GM06990 (cell line): Measurements from ENCODE around the gene TMEM132A.
"Not testable (repeated sequence)": the region's sequence is repeated elsewhere in the genome, so short reads cannot be mapped to it uniquely, and the experiment has no call there.

Experiments
- DNase-seq: peaks from one replicate; pipeline ENCODE4 v3.0.0-alpha.2; 2011; ENCODE audit not compliant: insufficient read length; ENCODE audit errors: extremely low read depth
- H3K27me3 ChIP-seq: replicated peaks from 2 replicates; pipeline ENCODE4 v1.6.0; 2011; ENCODE audit warnings: low read length; ENCODE audit not compliant: control insufficient read depth, insufficient read depth
- H3K36me3 ChIP-seq: 2 replicates; pipeline ENCODE4 v1.5.1; 2011; ENCODE audit warnings: low read length; ENCODE audit not compliant: control insufficient read depth, insufficient read depth
- H3K4me3 ChIP-seq: replicated peaks from 2 replicates; pipeline ENCODE4 v1.5.1; 2011; ENCODE audit warnings: low read depth, mild to moderate bottlenecking, control low read depth, low read length
- CTCF ChIP-seq: IDR thresholded peaks from 2 replicates; pipeline ENCODE4 v1.5.1; 2011; ENCODE audit warnings: low read length, control low read depth, mild to moderate bottlenecking, inconsistent platforms; ENCODE audit not compliant: insufficient read depth, poor library complexity, severe bottlenecking

The TMEM132A gene

GRCh38 chr11:60908803-60909202, 15.5 kb upstream of the TMEM132A start:
- no peaks in the 10 kb centered on the region for H3K27me3 ChIP-seq
- no peak overlapping the region for H3K4me3 ChIP-seq
- no peak for DNase-seq
- no peak for TF ChIP-seq CTCF
- H3K36me3 ChIP-seq = no peaks in the 10 kb centered on the region

- DNase-seq, H3K36me3 ChIP-seq, H3K4me3 ChIP-seq, H3K27me3 ChIP-seq: not testable (repeated sequence)
These were observed 14.5 kb upstream of the TMEM132A start for GRCh38 chr11:60909680-60910280.

GRCh38 chr11:60910281-60910687, 14.0 kb upstream of the TMEM132A start:
- H3K27me3 ChIP-seq = no peaks in the 10 kb centered on the region

GRCh38 chr11:60910711-60911380, 13.4 kb upstream of the TMEM132A start:
- H3K27me3 ChIP-seq = no peaks in the 10 kb centered on the region
- H3K36me3 ChIP-seq = no peaks in the 10 kb centered on the region
- H3K4me3 ChIP-seq = no peak overlapping the region
- peak; percentile 26 for DNase-seq
- peak; percentile 21 for TF ChIP-seq CTCF

More at GRCh38 chr11:60910281-60910687, 14.0 kb upstream of the TMEM132A start:
- no peak overlapping the region for H3K4me3 ChIP-seq
- no peaks in the 10 kb centered on the region for H3K36me3 ChIP-seq
- no peak for TF ChIP-seq CTCF
- DNase-seq = peak; percentile 83

- H3K4me3 ChIP-seq = no peak overlapping the region
- H3K27me3 ChIP-seq = no peaks in the 10 kb centered on the region
- no peak for DNase-seq
- no peaks in the 10 kb centered on the region for H3K36me3 ChIP-seq
- no peak for TF ChIP-seq CTCF
These were observed 11.9 kb upstream of the TMEM132A start for GRCh38 chr11:60912223-60912850.

- no peak for TF ChIP-seq CTCF
- Histone ChIP-seq H3K4me3 (peak overlapping the region; percentile 76; the same call in 1 of the 2 replicates), H3K27me3 (no peaks in the 10 kb centered on the region), H3K36me3 (no peaks in the 10 kb centered on the region)
- DNase-seq = no peak
These were observed 11.3 kb upstream of the TMEM132A start for GRCh38 chr11:60912851-60913528.
